Thyroid gland (tissue), 4 donors: Measurements from ENCODE around the gene ABHD2. TPM values are rescaled to one million over a fixed set of nuclear protein-coding genes. Genes with fewer than 3 reads are reported as not detected.

Experiments
- DNase-seq, 2 donors: peaks; one replicate each; pipeline ENCODE4 v3.0.0-alpha.2; 2019
- H3K27ac ChIP-seq, 3 donors: fragments of 200-600 bp; sonication (generic); 1 replicate in 2 of 3; 2 replicates in 1 of 3; pipeline ENCODE4 v1.5.1; 2016 to 2019; ENCODE audit warnings: mild to moderate bottlenecking in 1 of 3, moderate library complexity in 1 of 3
- H3K27me3 ChIP-seq: fragments of 200-600 bp; sonication (generic); one replicate; pipeline ENCODE4 v1.5.1; 2019
- H3K36me3 ChIP-seq, 2 donors: fragments of 200-600 bp; sonication (generic); one replicate each; pipeline ENCODE4 v1.5.1; 2016 to 2019
- H3K4me1 ChIP-seq, 2 donors: fragments of 200-600 bp; sonication (generic); one replicate each; pipeline ENCODE4 v1.5.1; 2017 to 2019
- H3K4me3 ChIP-seq, 3 donors: fragments of 200-600 bp; sonication (generic); replicated peaks in 1 of 3; 1 replicate in 2 of 3; 2 replicates in 1 of 3; pipeline ENCODE4 v1.5.1; 2016; ENCODE audit warnings: mild to moderate bottlenecking in 1 of 3
- H3K9me3 ChIP-seq: fragments of 200-600 bp; sonication (generic); one replicate; pipeline ENCODE4 v1.5.1; 2017
- CTCF ChIP-seq, 6 experiments: fragments of 200-600 bp in 3 of 6; fragments of 450-650 bp in 3 of 6; sonication (generic) in 3 of 6; IDR thresholded peaks; one replicate each; pipeline ENCODE4 v1.5.1; 2016 to 2019; ENCODE audit warnings: antibody characterized with exemption in 6 of 6, mild to moderate bottlenecking in 2 of 6, inconsistent platforms in 1 of 6, moderate library complexity in 1 of 6
- POLR2A ChIP-seq, 2 donors: fragments of 450-650 bp; IDR thresholded peaks; one replicate each; pipeline ENCODE4 v1.6.1; 2017; ENCODE audit warnings: antibody characterized with exemption in 2 of 2, mild to moderate bottlenecking in 2 of 2, moderate library complexity in 1 of 2
- WGBS, 2 donors: methylation state at CpG; one replicate each; pipeline ENCODE4 v1.1.5; 2017; 5-methylcytosine and 5-hydroxymethylcytosine counted together
- intact Hi-C: fragments of 100-400 bp; cut with DNase I; formaldehyde crosslinking; loops from one replicate; pipeline ENCODE4 v1.15.1; 2023
- total RNA-seq, 4 donors: library from RNA; depleted of rRNA; stranded (reverse); fragments of >200 nt; gene quantifications; one replicate each; pipeline ENCODE4 v1.2.3, GENCODE V29; 2016

Gene ABHD2
- total RNA-seq, 4 donors from 2014 or later = 52.0 to 74.4 (median 66.2) TPM

- H3K27me3 ChIP-seq = no peaks in the 10 kb centered on the region
- intact Hi-C loops = loop anchor here (5.0 kb wide), 1 partner anchor 218 kb away; no protein-coding TSS in a partner anchor
- TF ChIP-seq POLR2A (IDR thresholded peaks at IDR 0.05) (no peak), CTCF (IDR thresholded peaks at IDR 0.05) (no peak)
- WGBS, 2 donors = 67 to 71% methylated on average over 1 of the region's 1 CpG
- peaks cover 0 to 7% of the 10 kb centered on the region in 2 donors for H3K4me1 ChIP-seq
- no peak for DNase-seq
- H3K27ac ChIP-seq = no peak overlapping the region
- no peaks in the 10 kb centered on the region for H3K9me3 ChIP-seq
- no peaks in the 10 kb centered on the region for H3K36me3 ChIP-seq
- H3K4me3 ChIP-seq = no peak overlapping the region
Observed at GRCh38 chr15:89209057-89209456, 120.8 kb downstream of the ABHD2 start.

GRCh38 chr15:89211678-89212170 is 123.5 kb downstream of the ABHD2 start:
- no peak for DNase-seq
- intact Hi-C loops = no loop called here
- Histone ChIP-seq H3K4me1 (peaks cover 0 to 5% of the 10 kb centered on the region in 2 donors), H3K36me3 (no peaks in the 10 kb centered on the region), H3K4me3 (no peak overlapping the region), H3K27me3 (no peaks in the 10 kb centered on the region), H3K27ac (no peak overlapping the region), H3K9me3 (no peaks in the 10 kb centered on the region)
- TF ChIP-seq POLR2A (IDR thresholded peaks at IDR 0.05) (no peak), CTCF (IDR thresholded peaks at IDR 0.05) (no peak)
- 77 to 87% methylated on average over 5 of the region's 5 CpGs for WGBS, 2 donors

- H3K4me3 ChIP-seq = no peak overlapping the region
- no peaks in the 10 kb centered on the region for H3K36me3 ChIP-seq
- no peaks in the 10 kb centered on the region for H3K27me3 ChIP-seq
- no peak for DNase-seq
- intact Hi-C loops = no loop called here
- no peaks in the 10 kb centered on the region for H3K4me1 ChIP-seq
- WGBS, 2 donors = 82 to 92% methylated on average over 2 of the region's 2 CpGs
- TF ChIP-seq CTCF (IDR thresholded peaks at IDR 0.05) (no peak), POLR2A (IDR thresholded peaks at IDR 0.05) (no peak)
- no peaks in the 10 kb centered on the region for H3K9me3 ChIP-seq
- H3K27ac ChIP-seq = no peak overlapping the region
Observed at GRCh38 chr15:89215627-89216026, 127.4 kb downstream of the ABHD2 start.

- no peaks in the 10 kb centered on the region for H3K4me1 ChIP-seq
- H3K27me3 ChIP-seq = no peaks in the 10 kb centered on the region
- WGBS, 2 donors = 90 to 94% methylated on average over 20 of the region's 20 CpGs
- DNase-seq = no peak
- no peaks in the 10 kb centered on the region for H3K9me3 ChIP-seq
- no peak overlapping the region for H3K27ac ChIP-seq
- intact Hi-C loops = no loop called here
- no peak overlapping the region for H3K4me3 ChIP-seq
- TF ChIP-seq POLR2A (IDR thresholded peaks at IDR 0.05) (no peak), CTCF (IDR thresholded peaks at IDR 0.05) (no peak)
- H3K36me3 ChIP-seq = no peaks in the 10 kb centered on the region
Observed at GRCh38 chr15:89217031-89217430, 128.8 kb downstream of the ABHD2 start.

- 63 to 65% methylated on average over 6 of the region's 6 CpGs for WGBS, 2 donors
- no peak for DNase-seq
- no peak overlapping the region for H3K27ac ChIP-seq
- H3K4me1 ChIP-seq = no peaks in the 10 kb centered on the region
- intact Hi-C loops = no loop called here
- H3K9me3 ChIP-seq = no peaks in the 10 kb centered on the region
- TF ChIP-seq POLR2A (IDR thresholded peaks at IDR 0.05) (no peak), CTCF (IDR thresholded peaks at IDR 0.05) (no peak)
- no peak overlapping the region for H3K4me3 ChIP-seq
- H3K36me3 ChIP-seq = no peaks in the 10 kb centered on the region
- H3K27me3 ChIP-seq = no peaks in the 10 kb centered on the region
Observed at GRCh38 chr15:89217686-89218376, 129.6 kb downstream of the ABHD2 start.
